HG03432 (cell line): ENCODE data around the gene CLTB.
A peak's percentile ranks its signal among the peaks of the same experiment; 100 is the strongest.
"Not testable (repeated sequence)": the region's sequence is repeated elsewhere in the genome, so short reads cannot be mapped to it uniquely, and the experiment has no call there.

Experiments
- ATAC-seq: cut with Tn5 transposase; IDR thresholded peaks from one replicate; pipeline ENCODE4 v1.9.1; 2021; ENCODE audit warnings: mild to moderate bottlenecking, moderate library complexity; ENCODE audit not compliant: unreplicated experiment

CLTB gene

GRCh38 chr5:176415952-176416924, at the start of gene CLTB:
Gene CLTB (minus strand): TSS chr5:176416539. CDS start chr5:176416363, 176 bp downstream.
- peak; percentile 95 for ATAC-seq

GRCh38 chr5:176463113-176463764, 46.9 kb upstream of the CLTB start:
- no peak for ATAC-seq

- ATAC-seq: no peak
Measured at GRCh38 chr5:176461349-176461748, 45.0 kb upstream of the CLTB start.

DNA sequence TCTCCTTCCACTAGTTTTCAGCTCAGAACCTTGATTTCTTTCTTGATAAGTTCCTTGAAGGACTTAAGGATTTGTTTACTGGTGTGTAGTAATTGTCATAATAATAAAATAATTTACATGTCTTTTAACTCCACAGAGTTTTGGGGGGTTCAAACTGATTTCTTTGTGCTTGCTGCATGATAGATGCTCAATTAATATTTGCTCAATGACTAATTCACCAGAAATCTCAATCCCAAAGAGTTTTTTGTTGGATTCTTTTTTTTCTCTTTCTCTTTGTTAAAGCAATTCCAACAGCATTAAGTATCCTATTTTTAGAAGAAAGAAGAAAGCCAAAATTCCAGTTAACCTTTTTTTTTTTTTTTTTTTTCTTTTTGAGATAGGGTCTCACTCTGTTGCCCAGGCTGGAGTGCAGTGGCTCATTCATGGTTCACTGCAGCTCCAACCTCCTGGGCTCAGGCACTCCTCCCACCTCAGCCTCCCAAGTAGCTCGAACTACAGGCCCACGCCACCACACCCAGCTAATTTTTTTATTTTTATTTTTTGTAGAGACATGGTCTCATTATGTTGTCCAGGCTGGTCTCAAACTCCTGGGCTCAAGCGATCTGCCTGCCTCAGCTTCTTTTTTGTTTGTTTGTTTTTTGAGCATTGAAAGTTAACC, 42.7 kb upstream of the CLTB start:
- ATAC-seq: no peak

GRCh38 chr5:176454724-176455394, 38.5 kb upstream of the CLTB start:
- no peak for ATAC-seq

- ATAC-seq: no peak
Measured at GRCh38 chr5:176450077-176450476, 33.7 kb upstream of the CLTB start.

DNA sequence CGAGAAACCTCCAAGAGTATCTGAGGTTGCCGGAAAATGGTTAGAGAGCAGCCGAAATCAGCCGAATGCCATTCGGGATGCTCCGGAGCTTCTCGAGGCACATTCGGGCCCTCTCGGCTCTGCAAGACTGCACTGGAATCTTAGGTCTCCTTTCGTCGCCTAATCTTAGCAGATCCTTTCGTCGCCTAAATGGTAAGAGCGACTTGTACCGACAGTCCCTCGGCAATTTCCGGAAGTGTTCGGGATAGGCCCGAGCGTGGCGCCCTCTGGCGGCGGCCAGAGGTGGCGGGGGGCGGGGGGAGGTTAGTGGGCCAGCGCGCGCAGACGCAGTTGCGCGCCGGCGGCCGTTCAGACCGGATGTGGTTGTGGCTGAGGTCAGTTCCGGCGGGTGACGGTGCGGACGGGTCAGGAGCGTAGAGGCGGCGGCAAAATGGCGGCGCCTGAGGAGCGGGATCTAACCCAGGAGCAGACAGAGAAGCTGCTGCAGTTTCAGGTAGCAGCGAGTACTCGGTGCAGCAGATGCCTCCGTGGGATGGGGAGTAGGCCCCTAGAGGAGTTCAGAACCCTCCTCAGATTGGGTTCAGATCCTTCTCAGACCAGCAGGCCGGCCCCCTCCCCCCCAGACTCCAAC, 31.8 kb upstream of the CLTB start, which contains the start of gene FAF2:
Gene FAF2, plus strand, starts transcription at position 408 of the 631 bp plus-strand sequence. Its CDS starts 23 bp downstream, at position 431.
- peak; percentile 94 for ATAC-seq

GRCh38 chr5:176447591-176447977, 31.2 kb upstream of the CLTB start:
- ATAC-seq: peak; percentile 41

DNA sequence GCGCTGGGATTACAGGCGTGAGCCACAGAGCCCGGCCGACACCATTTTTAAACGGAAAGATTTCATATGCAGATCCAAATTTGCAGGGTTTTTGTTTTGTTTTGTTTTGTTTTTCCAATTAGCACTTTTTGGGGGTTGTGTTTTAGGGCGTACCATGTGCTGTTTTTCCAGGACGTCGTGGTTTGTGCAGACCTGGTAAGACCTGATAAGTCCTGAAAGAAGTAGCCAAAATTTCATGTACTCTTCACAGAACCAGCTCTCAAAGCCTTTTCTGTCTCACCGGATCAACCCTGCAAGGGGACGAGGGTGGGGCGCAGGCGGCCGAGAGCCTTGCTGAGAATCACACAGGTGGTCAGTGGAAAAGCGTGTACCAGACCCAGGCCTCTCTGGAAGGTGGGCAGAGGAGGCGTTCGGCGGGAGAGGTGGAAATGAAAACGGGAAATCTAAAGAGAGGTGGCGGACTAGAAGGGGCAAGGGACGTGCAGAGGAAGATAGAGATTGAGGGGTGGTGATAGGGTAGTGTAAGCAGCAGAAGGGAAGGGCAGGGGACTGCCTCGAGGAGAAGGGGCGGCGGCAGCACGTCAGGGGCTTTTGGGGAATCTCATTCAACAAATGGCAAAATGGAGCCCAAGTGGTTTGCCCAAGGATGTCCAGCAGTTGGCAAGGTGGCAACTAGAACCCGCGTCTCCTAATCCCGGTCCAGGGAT, 30.7 kb upstream of the CLTB start:
- peak; percentile 3 for ATAC-seq

DNA sequence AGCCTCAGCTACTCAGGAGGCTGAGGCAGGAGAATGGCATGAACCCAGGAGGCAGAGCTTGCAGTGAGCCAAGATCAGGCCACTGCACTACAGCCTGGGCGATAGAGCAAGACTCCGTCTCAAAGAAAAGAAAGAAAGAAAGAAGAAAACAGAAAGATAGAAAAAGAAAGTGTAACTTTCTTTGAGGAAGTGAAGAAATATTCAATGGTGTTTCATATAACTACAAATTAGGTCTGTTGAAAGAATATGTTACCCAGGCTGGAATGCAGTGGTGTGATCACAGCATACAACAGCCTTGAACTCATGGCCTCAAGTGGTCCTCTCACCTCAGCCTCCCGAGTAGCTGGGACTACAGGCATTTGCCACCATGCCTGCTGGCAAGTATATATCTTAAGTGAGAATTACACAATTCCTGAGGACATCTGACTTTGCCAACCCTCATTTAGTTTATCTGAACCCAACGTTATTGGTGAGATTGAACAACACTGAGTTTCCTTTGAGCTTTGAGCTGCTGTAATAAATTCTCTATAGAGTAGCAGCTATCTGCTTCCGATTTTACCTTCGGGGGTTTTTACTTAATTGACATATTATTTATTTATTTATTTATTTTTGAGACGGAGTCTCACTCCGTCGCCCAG, 29.8 kb upstream of the CLTB start:
- ATAC-seq: no peak

- ATAC-seq: no peak
Measured at GRCh38 chr5:176444742-176445141, 28.4 kb upstream of the CLTB start.

GRCh38 chr5:176442911-176443310, 26.6 kb upstream of the CLTB start:
- not testable (repeated sequence) for ATAC-seq

DNA sequence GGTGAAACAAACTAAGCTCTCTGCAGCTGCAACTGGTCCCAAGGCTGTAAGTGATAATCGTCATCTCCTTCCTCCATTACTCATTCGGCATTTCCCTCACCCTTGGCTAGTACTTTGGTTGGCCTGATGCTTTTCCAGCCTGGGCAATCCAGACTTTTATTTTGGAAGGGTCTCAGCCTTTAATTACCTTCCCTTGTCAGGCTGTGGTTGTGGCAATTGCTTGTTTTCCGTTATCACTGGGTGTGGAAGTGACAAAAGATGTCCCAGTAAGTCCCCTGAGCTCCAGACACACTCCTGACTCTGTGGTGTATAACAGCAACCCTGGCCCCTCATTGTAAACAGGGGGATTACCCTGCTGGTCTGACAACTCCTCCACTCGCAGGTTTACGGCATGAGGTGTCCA, 25.6 kb upstream of the CLTB start:
- ATAC-seq: no peak

DNA sequence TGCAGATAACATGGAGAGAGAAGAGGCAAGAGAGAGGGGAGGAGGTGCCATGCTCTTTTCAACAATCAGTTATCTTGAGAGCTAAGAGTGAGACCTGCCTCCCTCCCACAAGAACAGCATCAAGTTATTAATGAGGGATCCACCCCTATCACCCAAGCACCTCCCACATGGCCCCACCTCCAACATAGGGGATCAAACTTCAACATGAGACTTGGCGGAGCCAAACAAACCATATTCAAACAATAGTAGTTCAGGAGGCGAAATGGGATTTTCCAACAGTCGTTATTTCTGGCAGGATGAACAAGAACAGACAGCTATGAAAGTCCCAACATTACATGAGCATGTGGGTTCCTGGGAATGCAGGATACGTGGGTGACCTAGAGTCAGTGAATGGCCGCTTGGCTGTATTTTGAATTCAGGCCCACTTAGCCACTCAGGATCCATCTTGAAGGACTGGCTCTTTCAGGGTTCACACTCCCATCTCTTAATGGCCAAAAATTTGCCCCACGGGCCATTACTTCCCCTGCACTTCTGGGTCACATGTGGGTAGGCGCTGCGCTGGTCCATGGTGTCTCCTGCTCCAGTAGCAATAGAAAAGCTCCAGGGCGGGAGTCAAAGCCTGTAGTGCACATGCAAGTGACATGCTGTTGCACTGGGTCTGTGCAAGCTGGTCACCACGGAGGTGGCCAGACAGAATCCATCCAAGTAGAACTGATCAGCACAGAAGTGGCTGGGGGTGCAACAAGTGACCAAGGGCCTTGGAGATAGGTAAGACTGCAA, 24.8 kb upstream of the CLTB start:
- no peak for ATAC-seq

- ATAC-seq: no peak
Measured at GRCh38 chr5:176438959-176439757, 22.8 kb upstream of the CLTB start.

DNA sequence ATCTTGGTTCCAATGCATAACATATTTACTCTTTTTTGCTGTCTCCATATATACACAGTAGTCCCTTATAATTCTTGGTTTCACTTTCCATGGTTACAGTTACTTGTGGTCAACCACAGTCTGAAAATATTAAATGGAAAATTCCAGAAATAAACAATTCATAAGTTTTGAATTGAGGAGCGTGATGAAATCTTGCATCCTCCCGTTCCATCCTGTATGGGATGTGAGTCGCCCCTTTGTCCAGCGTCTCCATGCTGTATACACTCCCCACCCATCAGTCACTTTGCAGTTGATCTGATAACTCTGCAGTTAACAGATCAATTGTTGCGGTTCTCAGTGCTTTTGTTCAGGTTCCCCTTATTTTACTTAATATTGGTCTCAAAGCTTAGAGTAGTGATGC, 20.3 kb upstream of the CLTB start:
- ATAC-seq: no peak

- no peak for ATAC-seq
Measured at GRCh38 chr5:176432707-176433106, 16.4 kb upstream of the CLTB start.

GRCh38 chr5:176429972-176430371, 13.6 kb upstream of the CLTB start:
- no peak for ATAC-seq
